Upper lobe of right lung (tissue), 1 donor: ENCODE measurements around the gene PRMT9. TPM values are rescaled to one million over a fixed set of nuclear protein-coding genes. Genes with fewer than 3 reads are reported as not detected.

Experiments used
- ATAC-seq: fragments of 200-7000 bp; cut with Tn5 transposase; one replicate; pipeline ENCODE4 v1.9.1; 2020; ENCODE audit warnings: mild to moderate bottlenecking, moderate library complexity
- DNase-seq: peaks from one replicate; pipeline ENCODE4 v3.0.0-alpha.2; 2020
- H3K27ac ChIP-seq: fragments of 200-600 bp; one replicate; pipeline ENCODE4 v1.8.0; 2022
- H3K27me3 ChIP-seq: fragments of 200-600 bp; one replicate; pipeline ENCODE4 v1.8.0; 2022; ENCODE audit warnings: mild to moderate bottlenecking
- H3K36me3 ChIP-seq: fragments of 200-600 bp; one replicate; pipeline ENCODE4 v1.8.0; 2022
- H3K4me1 ChIP-seq: fragments of 200-600 bp; one replicate; pipeline ENCODE4 v1.8.0; 2022
- H3K4me3 ChIP-seq: fragments of 200-600 bp; one replicate; pipeline ENCODE4 v1.8.0; 2022; ENCODE audit warnings: mild to moderate bottlenecking
- H3K9me3 ChIP-seq: fragments of 200-600 bp; one replicate; pipeline ENCODE4 v1.8.0; 2022
- CTCF ChIP-seq: fragments of 200-600 bp; IDR thresholded peaks from one replicate; pipeline ENCODE4 v1.8.0; 2022; ENCODE audit warnings: antibody characterized with exemption
- intact Hi-C: fragments of 100-400 bp; cut with DNase I; formaldehyde crosslinking; loops from one replicate; pipeline ENCODE4 v1.11.0; 2022
- total RNA-seq: library from RNA; stranded (reverse); fragmentation: NEBNext Ultra II Directional; extraction: Animal tissue kit (Norgen Biotek cat#: 25700); gene quantifications from one replicate; pipeline ENCODE4 v1.2.1, GENCODE V29; 2021
- donor health status: DM: no; HTN: yes; CAD: no; lungs with severe emphysema.

PRMT9 gene
- total RNA-seq, 1 donor from 2014 or later, result 11.5 TPM

- H3K9me3 ChIP-seq, result no peaks in the 10 kb centered on the region
- ATAC-seq (no peak), DNase-seq (no peak)
- H3K27ac ChIP-seq, result no peak overlapping the region
- H3K27me3 ChIP-seq, result no peaks in the 10 kb centered on the region
- H3K4me1 ChIP-seq, result peaks cover 8% of the 10 kb centered on the region
- intact Hi-C loops, result no loop called here
- TF ChIP-seq CTCF, result no peak
- peaks cover 8% of the 10 kb centered on the region for H3K36me3 ChIP-seq
- no peak overlapping the region for H3K4me3 ChIP-seq
Measured at GRCh38 chr4:147678796-147679549, 5.0 kb downstream of the PRMT9 start.

- no peak for TF ChIP-seq CTCF
- intact Hi-C loops, result no loop called here
Measured at GRCh38 chr4:147678106-147678505, 5.9 kb downstream of the PRMT9 start.

GRCh38 chr4:147674496-147674895, 9.5 kb downstream of the PRMT9 start:
- no peaks in the 10 kb centered on the region for H3K9me3 ChIP-seq
- no peaks in the 10 kb centered on the region for H3K4me1 ChIP-seq
- intact Hi-C loops, result no loop called here
- no peak for TF ChIP-seq CTCF
- no peak overlapping the region for H3K4me3 ChIP-seq
- H3K27ac ChIP-seq, result no peak overlapping the region
- H3K27me3 ChIP-seq, result no peaks in the 10 kb centered on the region
- peaks cover 27% of the 10 kb centered on the region for H3K36me3 ChIP-seq
- DNase-seq, result no peak
- ATAC-seq, result no peak

More at GRCh38 chr4:147678106-147678505, 5.9 kb downstream of the PRMT9 start:
- Histone ChIP-seq H3K4me3 (no peak overlapping the region), H3K27ac (no peak overlapping the region), H3K36me3 (peaks cover 8% of the 10 kb centered on the region), H3K27me3 (no peaks in the 10 kb centered on the region), H3K4me1 (peaks cover 8% of the 10 kb centered on the region), H3K9me3 (no peaks in the 10 kb centered on the region)
- ATAC-seq (no peak), DNase-seq (no peak)

GRCh38 chr4:147674073-147674472, 9.9 kb downstream of the PRMT9 start:
- TF ChIP-seq CTCF, result no peak
- H3K9me3 ChIP-seq, result no peaks in the 10 kb centered on the region
- no peak for DNase-seq
- H3K4me3 ChIP-seq, result no peak overlapping the region
- H3K27ac ChIP-seq, result no peak overlapping the region
- peaks cover 25% of the 10 kb centered on the region for H3K36me3 ChIP-seq
- ATAC-seq, result no peak
- H3K4me1 ChIP-seq, result no peaks in the 10 kb centered on the region
- no peaks in the 10 kb centered on the region for H3K27me3 ChIP-seq
- intact Hi-C loops, result no loop called here

GRCh38 chr4:147658501-147658900, 25.5 kb downstream of the PRMT9 start:
- H3K4me3 ChIP-seq, result no peak overlapping the region
- no peak for DNase-seq
- intact Hi-C loops, result no loop called here
- TF ChIP-seq CTCF, result no peak
- no peaks in the 10 kb centered on the region for H3K4me1 ChIP-seq
- peaks cover 58% of the 10 kb centered on the region for H3K36me3 ChIP-seq
- no peak overlapping the region for H3K27ac ChIP-seq
- H3K27me3 ChIP-seq, result no peaks in the 10 kb centered on the region
- ATAC-seq, result no peak
- no peaks in the 10 kb centered on the region for H3K9me3 ChIP-seq
